ENCODE measurements around the gene ADCY10. TPM values are rescaled to one million over a fixed set of nuclear protein-coding genes. Genes with fewer than 3 reads are reported as not detected.

ADCY10 gene
- total RNA-seq, 2 experiments from 2014 or later, result 0.15 TPM; not detected in 1

Other genes with a start within 250 kb of the ADCY10 start
- gene MPZL1, start 192.2 kb downstream of the ADCY10 start, total RNA-seq (2014; rRNA removed; shearing (Covaris generic)), result 36.2 and 48.9 TPM in 2 replicates
- gene MPZL1, start 192.2 kb downstream of the ADCY10 start, total RNA-seq (2022), result 54.8 and 61.9 TPM in 2 replicates
- gene DCAF6, start 22.5 kb upstream of the ADCY10 start, total RNA-seq (2014; rRNA removed; shearing (Covaris generic)), result 23.2 and 25.4 TPM in 2 replicates
- 30.6 and 31.9 TPM in 2 replicates for gene DCAF6, start 22.5 kb upstream of the ADCY10 start, total RNA-seq (2022)
- gene MPC2, start 22.9 kb upstream of the ADCY10 start, total RNA-seq (2014; rRNA removed; shearing (Covaris generic)), result 19.4 and 31.1 TPM in 2 replicates
- 56.4 and 65.1 TPM in 2 replicates for gene MPC2, start 22.9 kb upstream of the ADCY10 start, total RNA-seq (2022)
- gene GPR161, start 222.8 kb upstream of the ADCY10 start, total RNA-seq (2014; rRNA removed; shearing (Covaris generic)), result not detected in 2 replicates
- gene GPR161, start 222.8 kb upstream of the ADCY10 start, total RNA-seq (2022), result 0.15 TPM in 1 of 2 replicates, not detected in the other